22Rv1 (cell line): ENCODE data around the gene PTCD2.

Experiments used
- CTCF ChIP-seq: fragments of 450-650 bp; IDR thresholded peaks from 2 replicates; pipeline ENCODE4 v1.5.1; 2017; ENCODE audit warnings: mild to moderate bottlenecking
- ZFX ChIP-seq: fragments of 450-650 bp; IDR thresholded peaks from 2 replicates; pipeline ENCODE4 v1.6.1; 2017; ENCODE audit warnings: antibody characterized with exemption, borderline replicate concordance

DNA sequence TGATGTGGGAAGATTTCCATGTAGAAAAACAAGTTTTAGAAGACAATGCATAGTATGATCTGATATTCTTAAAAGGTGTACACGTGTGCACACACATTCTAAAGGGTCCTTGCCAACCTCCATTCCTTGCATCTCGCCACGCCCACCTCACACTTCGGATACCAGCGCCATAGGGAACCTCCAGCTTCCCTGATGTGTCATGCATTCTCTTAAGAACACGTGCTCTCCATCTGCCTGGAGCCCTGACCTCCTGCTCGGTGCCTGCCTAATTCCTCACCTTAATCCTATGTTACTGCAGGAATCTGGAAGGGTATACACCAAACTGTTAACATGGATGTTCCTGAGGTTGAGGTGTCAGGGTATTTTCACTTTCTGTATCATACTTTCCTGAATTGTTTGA lies 63.1 kb downstream of the PTCD2 start:
- TF ChIP-seq CTCF: no peak
- no peak for TF ChIP-seq ZFX
